Smooth muscle cell (in vitro differentiated cells): Measurements from ENCODE around the gene CASP6. TPM values are rescaled to one million over a fixed set of nuclear protein-coding genes. Genes with fewer than 3 reads are reported as not detected.

ENCODE experiments used
- DNase-seq: peaks from one replicate; lab custom pipeline; 2025; ENCODE audit not compliant: unreplicated experiment; lab: John Stamatoyannopoulos, UW
- H2AFZ ChIP-seq: fragments of 200-600 bp; sonication (generic); 2 replicates; pipeline ENCODE4 v1.6.0; 2016; ENCODE audit warnings: antibody characterized with exemption, low read depth, mild to moderate bottlenecking
- H3F3A ChIP-seq: fragments of 200-600 bp; sonication (generic); 2 replicates; pipeline ENCODE4 v1.6.0; 2017; ENCODE audit warnings: antibody characterized with exemption, low read depth
- H3K27ac ChIP-seq: fragments of 200-600 bp; sonication (generic); 2 replicates; pipeline ENCODE4 v1.5.1; 2016; ENCODE audit warnings: low read depth, mild to moderate bottlenecking
- H3K27me3 ChIP-seq: fragments of 200-600 bp; sonication (generic); 2 replicates; pipeline ENCODE4 v1.6.1; 2016; ENCODE audit warnings: low read depth, mild to moderate bottlenecking
- H3K36me3 ChIP-seq: fragments of 200-600 bp; sonication (generic); 2 replicates; pipeline ENCODE4 v1.5.1; 2016; ENCODE audit warnings: low read depth
- H3K4me1 ChIP-seq: fragments of 200-600 bp; sonication (generic); 2 replicates; pipeline ENCODE4 v1.5.1; 2016; ENCODE audit warnings: low read depth
- H3K4me2 ChIP-seq: fragments of 200-600 bp; sonication (generic); 2 replicates; pipeline ENCODE4 v1.6.0; 2016; ENCODE audit warnings: mild to moderate bottlenecking
- H3K4me3 ChIP-seq: fragments of 200-600 bp; sonication (generic); 2 replicates; pipeline ENCODE4 v1.5.1; 2016; ENCODE audit warnings: mild to moderate bottlenecking
- H3K79me2 ChIP-seq: fragments of 200-600 bp; sonication (generic); 2 replicates; pipeline ENCODE4 v1.6.0; 2016; ENCODE audit warnings: low read depth, mild to moderate bottlenecking
- H3K9ac ChIP-seq: fragments of 200-600 bp; sonication (generic); 2 replicates; pipeline ENCODE4 v1.6.0; 2016; ENCODE audit warnings: low read depth
- H3K9me3 ChIP-seq: fragments of 200-600 bp; sonication (generic); replicated peaks from 2 replicates; pipeline ENCODE4 v1.5.1; 2016; ENCODE audit warnings: low read depth
- H4K20me1 ChIP-seq: fragments of 200-600 bp; sonication (generic); 2 replicates; pipeline ENCODE4 v1.6.0; 2016; ENCODE audit warnings: low read depth
- CTCF ChIP-seq: fragments of 200-600 bp; sonication (generic); IDR thresholded peaks from 2 replicates; pipeline ENCODE4 v1.5.1; 2017; ENCODE audit warnings: borderline replicate concordance, mild to moderate bottlenecking, antibody characterized with exemption; ENCODE audit not compliant: insufficient read depth, poor library complexity, severe bottlenecking
- WGBS: methylation state at CpG from one replicate; pipeline ENCODE4 v1.1.7; 2016; ENCODE audit warnings: low lambda C conversion rate; 5-methylcytosine and 5-hydroxymethylcytosine counted together
- polyA plus RNA-seq: library from polyadenylated mRNA; unstranded; fragments of >200 nt; fragmentation: Nextera tagmentation; extraction: Ambion mirVana; gene quantifications from 2 replicates; pipeline ENCODE4 v1.2.1, GENCODE V29; 2016
- total RNA-seq: library from RNA; depleted of rRNA; stranded (reverse); fragments of >200 nt; gene quantifications from 2 replicates; pipeline ENCODE4 v1.2.3, GENCODE V29; 2014

The CASP6 gene
- total RNA-seq (31.2 and 42.7 TPM in 2 replicates), polyA plus RNA-seq (34.8 and 39.5 TPM in 2 replicates)

GRCh38 chr4:109702950-109703663 lies at the start of gene CASP6:
Gene CASP6, minus strand, starts transcription at chr4:109703445. Its CDS starts 50 bp downstream, at chr4:109703395.
- H3K4me1 ChIP-seq = peaks cover 13% of the 10 kb centered on the region
- peak within 1 kb of the TSS; percentile 97 for H3K4me2 ChIP-seq
- no peaks in the 10 kb centered on the region for H3K27me3 ChIP-seq
- peaks cover 32% of the 10 kb centered on the region for H3K79me2 ChIP-seq
- H2AFZ ChIP-seq = peak within 1 kb of the TSS; percentile 97
- peak within 1 kb of the TSS; percentile 74 for H3K4me3 ChIP-seq
- DNase-seq = peak; percentile 72
- no peaks in the 10 kb centered on the region for H3K9me3 ChIP-seq
- no peaks in the 10 kb centered on the region for H3K36me3 ChIP-seq
- H4K20me1 ChIP-seq = no peaks in the 10 kb centered on the region
- peak; percentile 55 for TF ChIP-seq CTCF
- H3K9ac ChIP-seq = peak within 1 kb of the TSS; percentile 83
- peaks cover 14% of the 10 kb centered on the region for H3F3A ChIP-seq
- WGBS = under 1% methylated on average over 59 of the region's 72 CpGs
- peak within 1 kb of the TSS; percentile 56 for H3K27ac ChIP-seq

- Histone ChIP-seq H3K4me1 (no peaks in the 10 kb centered on the region), H4K20me1 (no peaks in the 10 kb centered on the region), H3K27ac (no peak overlapping the region), H3K9me3 (no peaks in the 10 kb centered on the region), H3K4me2 (no peak overlapping the region), H2AFZ (no peak overlapping the region), H3K79me2 (no peaks in the 10 kb centered on the region), H3K9ac (no peak overlapping the region), H3K36me3 (no peaks in the 10 kb centered on the region), H3K4me3 (no peak overlapping the region), H3K27me3 (no peaks in the 10 kb centered on the region), H3F3A (no peaks in the 10 kb centered on the region)
- WGBS = 0% methylated on average over 1 of the region's 1 CpG
- no peak for TF ChIP-seq CTCF
- DNase-seq = no peak
Observed at GRCh38 chr4:109752525-109752924, 49.3 kb upstream of the CASP6 start.

- Histone ChIP-seq H3K9ac (no peak overlapping the region), H3K79me2 (no peaks in the 10 kb centered on the region), H3F3A (no peaks in the 10 kb centered on the region), H3K4me1 (no peaks in the 10 kb centered on the region), H3K9me3 (no peaks in the 10 kb centered on the region), H3K36me3 (no peaks in the 10 kb centered on the region), H4K20me1 (no peaks in the 10 kb centered on the region), H3K27me3 (no peaks in the 10 kb centered on the region), H2AFZ (no peak overlapping the region), H3K27ac (no peak overlapping the region), H3K4me3 (no peak overlapping the region), H3K4me2 (no peak overlapping the region)
- no peak for TF ChIP-seq CTCF
- WGBS = 90% methylated on average over 4 of the region's 4 CpGs
- no peak for DNase-seq
Observed at GRCh38 chr4:109751852-109752251, 48.6 kb upstream of the CASP6 start.
